HG02798 (cell line): ENCODE measurements around the gene PRKCE.

ENCODE experiments used
- ATAC-seq: cut with Tn5 transposase; IDR thresholded peaks from one replicate; pipeline ENCODE4 v1.9.1; 2021; ENCODE audit warnings: mild to moderate bottlenecking; ENCODE audit not compliant: unreplicated experiment, poor library complexity

PRKCE gene

DNA sequence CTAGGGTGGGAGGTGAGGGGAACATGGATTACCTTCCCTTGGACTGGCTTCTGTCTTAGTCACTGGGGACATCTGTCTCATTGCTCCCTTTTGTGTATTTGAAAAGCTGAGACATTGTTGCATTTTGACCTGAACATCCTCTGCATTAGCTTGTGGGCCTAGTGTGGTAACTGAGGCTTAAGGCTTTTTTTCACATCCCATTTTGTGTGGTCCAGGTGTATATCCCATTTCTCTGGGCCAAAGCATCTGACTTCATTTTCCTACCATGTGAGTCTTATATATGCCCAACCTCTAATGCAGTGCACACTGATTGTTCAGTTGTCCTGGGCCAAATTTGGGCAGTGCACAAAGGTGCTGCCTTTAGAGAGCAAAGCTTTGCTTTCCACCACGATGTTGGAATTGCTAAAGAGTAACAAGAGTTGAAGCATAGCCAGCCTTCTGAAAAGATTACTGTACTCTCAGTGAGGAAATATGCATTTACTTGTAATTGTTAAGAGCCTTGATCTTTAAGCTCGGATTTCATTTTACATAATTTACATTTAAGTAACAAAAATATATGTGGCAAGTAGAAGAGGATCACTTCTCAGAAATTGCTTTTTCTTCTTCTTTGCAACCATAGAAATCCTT is 13.3 kb downstream of the PRKCE start:
- ATAC-seq, result peak; percentile 48

DNA sequence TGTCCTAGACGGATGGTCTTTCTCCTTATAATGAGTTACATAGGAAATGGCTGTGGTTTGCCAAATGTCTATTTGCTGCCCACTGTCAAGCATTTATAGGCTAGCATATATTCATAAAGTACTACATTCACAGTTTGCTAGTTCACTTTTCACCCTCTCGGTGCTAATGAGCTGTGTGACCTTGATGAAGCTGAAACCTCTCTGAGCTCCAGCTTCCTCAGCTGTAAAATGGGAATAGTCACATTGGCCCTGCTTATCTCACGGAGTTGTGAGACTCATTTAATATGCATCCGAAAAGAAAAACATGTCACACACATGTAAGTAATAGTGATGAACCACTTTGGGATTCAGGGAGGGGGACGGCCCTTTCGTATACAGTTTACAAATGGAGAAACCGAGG is 17.0 kb downstream of the PRKCE start:
- no peak for ATAC-seq

DNA sequence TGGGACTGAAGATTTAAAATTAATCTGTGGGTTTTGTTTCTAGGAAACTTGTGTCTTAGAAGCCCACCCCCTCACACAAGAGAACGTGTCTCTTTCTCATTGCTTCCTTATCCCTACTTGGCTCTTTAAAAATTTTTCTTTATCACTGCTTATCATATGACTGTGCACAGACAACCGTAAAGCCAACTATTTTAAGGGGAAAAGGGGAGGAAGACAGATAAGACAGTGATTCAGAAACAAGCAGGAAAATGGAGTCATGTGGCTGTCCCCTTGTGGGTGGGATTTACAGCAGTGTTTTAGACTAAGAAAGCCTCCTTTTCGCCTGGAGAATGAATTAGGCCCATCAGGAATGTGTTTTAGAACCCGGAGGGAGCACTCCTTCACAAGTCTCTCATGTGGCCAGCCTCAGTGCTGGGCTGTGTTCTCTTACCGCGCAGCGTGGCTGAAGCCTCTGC is 17.6 kb downstream of the PRKCE start:
- ATAC-seq, result no peak

DNA sequence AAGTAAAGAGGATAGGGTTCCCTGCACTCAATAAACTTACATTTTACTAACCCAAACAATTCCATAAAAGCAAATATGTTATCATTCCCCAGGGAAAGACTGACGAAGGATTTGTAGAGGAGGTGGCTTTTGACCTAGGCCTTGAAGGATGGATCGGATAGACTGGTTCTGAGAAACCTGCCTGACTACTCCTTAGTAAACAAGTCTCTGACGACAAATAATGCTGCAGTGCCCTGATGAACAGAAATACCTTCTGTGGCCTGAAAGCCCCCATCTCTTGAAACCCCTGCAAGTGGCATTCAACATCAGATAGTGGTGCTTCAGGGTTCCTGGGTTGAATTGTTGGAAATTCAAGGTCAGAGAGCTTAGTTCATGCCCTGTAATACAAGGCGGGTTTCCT is 19.2 kb downstream of the PRKCE start:
- ATAC-seq, result no peak

DNA sequence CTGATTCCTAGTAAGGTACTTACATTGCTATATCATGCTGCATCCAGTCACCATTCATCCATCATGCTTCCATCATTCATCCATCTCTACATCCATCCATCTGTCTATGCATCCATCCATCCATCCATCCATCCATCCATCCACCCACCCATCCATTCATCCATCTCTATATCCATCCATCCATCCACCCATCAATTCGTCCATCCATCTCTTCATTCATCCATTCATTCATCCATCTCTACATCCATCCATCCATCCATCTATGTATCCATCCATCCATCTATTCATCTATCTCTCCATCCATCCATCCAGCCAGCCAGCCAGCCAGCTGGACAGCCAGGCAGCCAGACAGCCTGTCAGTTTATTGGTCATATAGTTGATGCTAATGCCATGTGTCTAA is 20.7 kb downstream of the PRKCE start:
- no peak for ATAC-seq

DNA sequence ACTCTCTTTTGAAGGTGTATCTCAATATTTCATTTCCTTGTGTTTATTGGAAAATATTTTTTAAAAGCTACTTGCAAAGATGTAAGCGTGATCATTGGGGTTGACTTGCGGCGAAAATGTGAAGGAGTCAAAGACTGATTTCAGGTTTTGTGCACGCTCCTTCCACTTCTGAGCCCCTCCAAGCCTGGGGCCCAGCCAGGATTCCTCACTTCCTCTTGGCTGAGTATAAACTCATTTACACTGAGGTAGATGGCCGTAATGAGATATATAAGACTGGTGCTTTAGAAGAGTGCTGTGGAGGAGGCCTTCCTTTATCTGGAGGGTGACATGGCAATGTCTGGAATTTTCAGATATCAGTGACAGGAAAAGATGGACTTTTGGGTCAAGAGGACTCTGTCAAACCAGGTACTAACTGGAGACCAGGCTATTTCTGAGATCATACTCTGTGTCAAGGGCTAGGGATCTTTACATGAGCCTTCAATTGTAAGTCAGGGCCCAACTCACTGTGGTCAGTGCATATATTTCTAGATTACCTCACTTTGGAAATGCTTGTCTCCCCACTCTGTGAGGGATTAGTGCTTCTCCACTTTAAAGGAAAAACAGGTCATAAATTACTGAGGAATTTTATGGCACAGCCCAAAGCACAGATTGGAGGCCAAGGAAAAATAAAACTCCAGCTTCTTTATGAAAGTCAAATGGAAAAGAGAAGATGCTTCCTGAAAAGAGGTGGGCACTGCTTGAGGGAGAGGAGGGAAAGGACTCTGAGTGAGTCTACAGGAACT is 22.8 kb downstream of the PRKCE start:
- ATAC-seq, result no peak

DNA sequence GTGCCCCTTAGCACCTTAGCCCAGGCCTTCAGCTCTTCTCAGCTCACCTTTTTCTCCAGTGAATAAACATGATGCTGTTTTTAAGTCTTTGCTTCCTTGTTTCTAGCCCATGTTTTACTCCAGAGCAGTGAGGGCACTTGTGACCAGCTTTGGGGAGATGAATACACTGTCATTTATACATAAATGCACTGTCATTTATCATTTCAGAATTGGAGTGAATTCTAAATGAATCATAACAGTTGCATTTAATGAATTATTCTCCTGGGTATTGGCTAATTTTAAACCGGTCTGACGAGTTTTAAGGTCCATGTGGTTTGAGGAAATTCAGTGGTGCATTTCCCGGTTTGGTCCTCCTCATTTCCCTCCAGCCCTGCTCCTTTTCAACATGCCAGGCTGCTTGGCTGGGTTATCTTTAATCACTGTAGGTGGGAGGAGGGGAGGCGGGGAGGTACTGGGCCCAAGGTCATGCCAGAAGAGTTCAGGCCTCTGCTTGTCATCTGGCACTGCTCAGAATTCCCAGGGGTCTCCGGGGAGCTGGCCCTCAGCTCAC is 23.9 kb downstream of the PRKCE start:
- no peak for ATAC-seq

DNA sequence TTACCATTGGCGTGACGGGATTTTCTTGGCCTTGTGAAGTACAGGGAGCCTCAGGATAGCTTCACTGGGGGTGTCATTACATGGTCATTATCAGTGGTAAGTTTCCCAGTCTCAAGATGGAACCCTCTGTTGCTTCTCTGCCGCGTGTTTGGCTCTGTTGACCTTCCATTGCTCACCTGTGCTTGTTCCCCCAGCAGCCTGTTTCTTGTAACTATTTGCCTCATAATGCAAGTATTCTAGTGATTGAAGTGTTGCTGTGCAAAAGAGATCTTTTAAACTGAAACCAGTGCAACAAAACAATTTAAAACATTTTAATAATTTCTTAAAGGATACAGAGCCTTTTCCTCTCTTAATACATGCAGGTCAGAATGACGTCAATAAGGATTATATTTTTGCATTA is 24.6 kb downstream of the PRKCE start:
- ATAC-seq, result no peak

DNA sequence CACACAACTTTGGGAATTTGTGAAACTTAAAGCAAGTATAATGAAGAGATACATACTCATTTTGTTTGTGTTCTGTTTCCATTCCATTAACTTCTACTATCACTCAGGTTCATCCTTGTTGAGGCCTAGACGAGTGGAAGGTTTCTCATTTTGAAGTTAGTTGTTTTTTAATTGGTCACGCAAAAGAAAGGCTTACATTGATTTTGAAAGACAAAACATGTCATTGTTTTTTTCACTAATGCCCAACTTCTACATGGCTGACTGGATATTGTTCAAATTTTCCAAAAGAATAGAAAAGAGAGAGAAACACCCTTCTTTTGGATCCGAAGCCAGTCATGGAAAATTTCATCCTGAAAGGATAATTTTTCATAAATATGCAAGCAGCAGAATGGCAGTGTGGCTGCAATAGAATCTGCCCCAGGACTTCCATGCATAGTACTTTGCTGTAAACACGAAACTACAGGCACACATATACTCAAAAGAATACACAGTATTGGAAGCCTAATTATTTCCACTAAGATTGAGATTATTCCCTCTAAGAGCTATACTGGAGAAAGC is 27.4 kb downstream of the PRKCE start:
- ATAC-seq, result no peak

DNA sequence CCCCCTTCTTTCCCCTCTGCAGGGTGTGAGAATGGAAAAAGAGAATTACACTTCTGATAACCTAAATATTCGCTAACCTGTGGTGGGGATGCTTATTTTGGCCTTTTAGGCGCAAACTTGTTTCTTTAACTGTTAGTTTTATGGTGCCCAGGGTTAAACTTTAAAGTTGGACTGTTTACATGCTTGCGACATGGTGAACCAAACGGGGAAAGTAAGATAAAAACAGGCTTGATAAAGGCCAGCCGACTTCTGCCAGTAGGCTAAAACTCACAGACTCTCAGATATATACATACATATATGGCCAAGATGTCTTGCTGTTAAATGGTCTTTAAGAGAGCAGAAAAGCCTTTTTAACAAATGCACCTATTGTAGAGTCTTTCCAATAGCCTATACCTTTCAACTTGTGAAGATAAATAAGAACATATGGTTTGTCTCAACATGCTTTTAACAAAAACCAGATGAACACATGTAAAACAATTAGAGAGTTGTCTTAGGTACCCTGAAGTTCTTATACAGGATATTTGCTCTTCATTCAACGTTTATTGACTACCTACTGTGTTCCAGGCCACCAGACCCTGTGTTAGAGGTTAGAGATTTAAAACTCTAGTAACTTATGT is 29.0 kb downstream of the PRKCE start:
- ATAC-seq, result no peak

DNA sequence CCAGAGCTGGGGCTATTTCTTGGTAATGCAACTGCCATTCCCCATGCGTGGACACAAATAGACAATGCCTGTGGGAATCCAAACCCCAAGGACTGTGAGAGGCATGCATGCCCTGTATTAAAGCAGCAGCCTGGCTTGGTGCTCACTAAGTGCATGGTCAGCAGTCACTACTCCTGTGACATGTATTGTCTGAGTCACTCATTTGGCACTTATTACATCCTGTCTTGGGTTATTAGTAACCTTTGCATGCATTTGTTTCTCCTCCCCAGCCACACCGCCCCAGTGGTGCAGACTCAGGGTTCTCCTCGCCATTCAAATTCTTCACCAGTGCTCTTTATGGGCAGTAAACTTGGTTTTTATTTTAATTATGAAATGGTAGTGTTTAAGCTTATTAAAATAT is 30.2 kb downstream of the PRKCE start:
- peak; percentile 73 for ATAC-seq

DNA sequence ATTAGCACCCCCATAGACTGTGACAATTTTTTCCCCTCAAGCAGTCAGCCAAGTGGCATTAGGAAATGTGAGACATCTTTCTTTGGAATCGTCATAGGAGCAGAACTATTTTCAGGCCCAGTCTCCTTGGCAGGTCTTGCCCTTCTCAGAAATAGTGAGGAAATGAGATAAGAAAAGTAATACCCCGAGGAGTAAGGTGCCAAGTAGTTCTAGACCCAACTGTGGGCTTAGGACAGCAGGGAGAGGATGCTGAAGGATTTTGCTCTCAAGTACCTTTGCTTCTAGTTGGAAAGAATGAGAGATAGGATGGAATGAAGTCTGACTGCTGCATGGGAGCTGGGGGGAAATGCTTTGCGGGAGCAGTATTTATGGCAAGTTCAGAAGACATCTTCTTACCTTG is 31.8 kb downstream of the PRKCE start:
- ATAC-seq, result no peak

DNA sequence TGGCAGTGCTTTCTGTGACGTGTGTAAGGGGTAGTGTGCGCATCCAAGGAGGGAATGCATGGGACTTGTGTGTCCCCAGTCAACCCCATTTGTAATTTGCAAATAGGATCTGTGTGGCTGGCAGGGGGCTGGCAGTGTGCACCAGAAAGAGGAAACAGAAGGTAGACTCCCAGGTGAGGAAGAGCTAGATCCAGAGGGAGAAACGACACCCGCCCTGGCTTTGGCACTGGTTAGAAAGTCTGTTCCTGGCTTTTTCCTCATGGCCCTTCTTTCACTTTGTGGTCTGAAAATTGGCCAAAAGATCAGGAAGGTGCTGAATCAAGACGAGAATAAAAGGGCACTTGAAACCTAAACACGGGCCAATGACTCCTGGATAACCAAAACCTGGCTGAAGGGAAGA is 33.3 kb downstream of the PRKCE start:
- no peak for ATAC-seq

DNA sequence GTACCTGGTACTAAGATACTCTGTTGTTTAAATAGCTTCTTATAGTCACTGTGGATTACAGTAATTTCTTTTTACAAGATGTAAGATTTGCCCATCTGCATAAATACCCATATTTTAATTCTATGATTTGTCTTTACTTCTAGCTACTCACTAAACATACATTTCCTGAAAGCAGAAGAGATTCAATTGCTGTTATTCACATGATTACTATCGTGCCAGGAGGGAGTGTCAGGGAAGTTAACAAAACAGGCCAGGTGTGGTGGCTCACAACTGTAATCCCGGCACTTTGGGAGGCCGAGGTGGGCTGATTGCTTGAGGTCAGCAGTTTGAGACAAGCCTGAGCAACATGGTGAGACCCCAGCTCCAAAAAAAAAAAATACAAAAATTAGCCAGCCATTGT is 33.8 kb downstream of the PRKCE start:
- no peak for ATAC-seq

DNA sequence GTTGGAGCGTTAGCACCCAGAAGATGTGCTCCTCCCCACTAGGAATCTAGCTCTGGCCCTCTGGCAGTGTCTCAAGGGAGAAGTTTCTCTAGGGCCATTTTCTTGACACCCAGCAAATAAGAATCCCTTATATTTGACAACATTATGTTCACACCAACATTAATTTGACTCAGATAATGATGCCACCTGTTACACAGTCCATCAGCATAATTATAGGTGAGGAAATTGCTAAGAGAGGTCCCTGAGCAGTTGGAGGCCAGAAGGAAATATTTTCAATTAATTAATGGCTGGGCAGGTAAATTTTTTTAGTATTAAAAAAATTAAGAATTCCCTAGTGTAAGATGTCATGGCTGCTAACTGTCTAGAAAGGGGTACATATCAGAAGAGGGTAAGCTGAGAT is 36.5 kb downstream of the PRKCE start:
- no peak for ATAC-seq

DNA sequence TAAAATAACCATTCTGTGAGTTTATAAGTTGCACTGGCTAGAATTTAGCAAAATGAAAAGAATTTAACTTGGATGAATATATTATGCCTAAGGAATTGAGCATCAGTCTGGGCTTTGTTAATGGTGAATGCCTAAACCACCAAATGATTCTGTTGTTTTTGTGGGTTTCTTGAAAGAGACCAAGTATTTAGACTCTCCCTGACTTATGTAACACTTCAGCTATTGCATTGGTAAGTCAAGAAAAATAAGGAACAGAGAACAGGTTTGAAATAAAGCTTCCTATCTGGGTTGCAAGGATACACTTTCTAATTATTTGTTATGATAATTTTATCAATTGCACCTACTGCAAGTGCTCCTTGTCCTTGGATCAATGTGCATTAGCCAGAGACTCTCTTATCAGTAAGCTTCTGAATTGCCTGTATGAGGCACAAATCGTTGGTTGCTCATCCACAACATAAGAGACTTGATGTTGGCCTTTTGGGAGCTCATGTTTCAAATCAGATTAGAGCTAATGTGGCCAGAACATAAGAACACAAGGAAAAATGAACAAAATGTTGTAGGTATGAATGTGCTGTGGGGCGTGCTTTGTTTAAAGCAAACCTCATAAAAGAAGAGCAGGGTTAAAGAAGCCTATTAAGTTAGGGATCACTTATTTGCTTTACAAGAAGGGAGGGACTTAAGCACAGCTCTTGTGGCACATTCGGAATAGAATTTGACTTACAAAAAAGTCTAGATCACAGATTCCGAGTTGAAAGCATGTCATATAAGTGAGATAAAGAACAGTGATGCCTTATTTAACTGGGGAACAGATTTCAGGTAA is 37.2 kb downstream of the PRKCE start:
- ATAC-seq, result no peak

DNA sequence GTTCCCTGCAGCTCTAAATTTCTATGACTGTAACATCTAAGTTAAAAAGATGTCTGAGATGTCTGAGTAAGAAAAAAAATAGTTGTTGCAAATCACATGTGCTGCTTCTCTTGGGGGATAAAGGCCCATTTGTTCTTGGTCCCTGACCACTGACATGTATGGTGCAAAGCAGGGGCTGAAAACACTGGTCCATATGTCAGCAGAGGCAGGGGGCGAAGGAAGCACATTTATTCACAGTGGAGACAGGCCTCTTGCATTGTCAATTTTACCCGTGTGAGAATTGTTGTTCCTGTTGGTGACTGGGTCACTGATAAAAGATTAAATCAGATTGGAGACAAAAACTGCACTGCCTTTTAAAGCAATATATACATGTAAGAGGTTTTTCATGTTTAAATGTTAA is 38.8 kb downstream of the PRKCE start:
- ATAC-seq, result no peak

DNA sequence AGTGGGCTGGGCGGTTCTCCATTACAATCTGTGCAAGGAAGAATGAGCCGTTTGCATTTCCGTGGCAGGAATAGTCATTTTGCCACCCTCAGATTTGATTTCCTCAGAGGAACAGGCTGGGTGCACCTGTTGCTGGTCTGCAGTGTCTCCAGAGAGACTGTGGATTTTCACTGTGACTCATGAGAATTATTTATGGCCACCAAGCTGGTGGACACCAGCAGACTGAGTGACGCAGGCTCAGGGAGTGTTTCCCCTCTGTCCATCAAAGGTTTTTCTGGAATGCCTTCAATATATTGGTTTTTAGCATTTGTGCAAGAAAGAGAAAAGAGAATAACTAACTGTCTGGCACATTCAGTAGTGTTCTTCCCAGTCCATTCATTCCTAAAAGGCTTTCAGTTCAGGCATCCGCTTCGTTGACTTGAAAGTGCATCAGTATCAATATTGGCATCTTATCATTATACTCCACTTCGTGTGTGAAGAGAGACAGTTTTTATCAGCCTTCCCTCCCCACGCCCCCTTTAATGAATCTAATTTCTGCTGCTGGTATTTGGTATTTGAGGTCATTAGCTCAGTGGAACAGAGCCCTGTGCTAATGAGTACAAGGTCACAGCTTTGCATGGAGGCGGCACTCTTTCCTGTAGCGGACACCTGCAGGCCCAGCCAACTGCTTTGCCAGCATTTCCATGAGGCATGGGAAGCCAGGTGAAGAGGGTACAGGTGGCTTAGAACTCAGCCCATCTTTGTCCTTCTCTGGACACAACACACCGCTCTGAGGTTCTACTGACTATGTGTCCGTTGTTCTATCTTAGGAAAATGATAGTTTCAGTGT is 39.9 kb downstream of the PRKCE start:
- peak; percentile 58 for ATAC-seq

DNA sequence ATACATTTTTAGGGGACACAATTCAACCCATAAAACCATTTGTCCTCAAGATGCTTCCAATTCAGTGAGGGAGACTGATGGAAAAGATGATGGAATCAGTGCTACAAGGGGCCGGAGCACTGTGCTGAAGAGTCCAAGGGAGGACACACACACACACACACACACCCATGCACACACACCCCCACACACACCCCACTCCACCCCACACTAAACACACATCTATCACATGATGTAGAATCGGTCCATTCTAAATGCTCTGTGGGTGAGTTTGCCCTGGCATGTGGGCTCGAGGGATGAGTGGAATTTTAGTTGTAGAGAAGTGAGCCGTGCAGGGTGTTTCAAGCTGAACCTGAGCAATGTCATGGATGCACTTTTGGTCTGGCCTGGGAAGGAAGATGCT is 41.1 kb downstream of the PRKCE start:
- ATAC-seq, result no peak
